ENCODE measurements around the gene TENM4.

GRCh38 chr11:79304599-79305212 lies 136.1 kb downstream of the TENM4 start:
- TF ChIP-seq REST (IDR thresholded peaks at IDR 0.05; ENCODE audit: low read depth, low read length) = no peak
- no peak for TF ChIP-seq CTCF (IDR thresholded peaks at IDR 0.05 in 2 of 3, conservative IDR thresholded peaks at IDR 0.05 in 1 of 3; ENCODE audit: control insufficient read depth in 2 of 3, extremely low read depth in 1 of 3, insufficient read depth in 1 of 3, low read depth in 3 of 3, low read length in 3 of 3)
- no peak for TF ChIP-seq CUX1 (IDR thresholded peaks at IDR 0.05; ENCODE audit: insufficient replicate concordance, low read depth, low read length)
- no peak for TF ChIP-seq EZH2 (IDR thresholded peaks at IDR 0.05; ENCODE audit: borderline replicate concordance, control insufficient read depth, low read depth, low read length)
- no peak for TF ChIP-seq NR2F1 (conservative IDR thresholded peaks at IDR 0.05)
- TF ChIP-seq MAX (IDR thresholded peaks at IDR 0.05; ENCODE audit: low read depth, low read length) = no peak
- TF ChIP-seq RCOR1 (conservative IDR thresholded peaks at IDR 0.05; ENCODE audit: low read depth, low read length) = no peak
- no peak for TF ChIP-seq TCF7 (IDR thresholded peaks at IDR 0.05; ENCODE audit: borderline replicate concordance)
- TF ChIP-seq ZNF592 (IDR thresholded peaks at IDR 0.05) = no peak
